Measurements from ENCODE around the gene WWOX. TPM values are rescaled to one million over a fixed set of nuclear protein-coding genes. Genes with fewer than 3 reads are reported as not detected.

The WWOX gene
- total RNA-seq, 1 donor from 2014 or later, result 7.3 TPM

DNA sequence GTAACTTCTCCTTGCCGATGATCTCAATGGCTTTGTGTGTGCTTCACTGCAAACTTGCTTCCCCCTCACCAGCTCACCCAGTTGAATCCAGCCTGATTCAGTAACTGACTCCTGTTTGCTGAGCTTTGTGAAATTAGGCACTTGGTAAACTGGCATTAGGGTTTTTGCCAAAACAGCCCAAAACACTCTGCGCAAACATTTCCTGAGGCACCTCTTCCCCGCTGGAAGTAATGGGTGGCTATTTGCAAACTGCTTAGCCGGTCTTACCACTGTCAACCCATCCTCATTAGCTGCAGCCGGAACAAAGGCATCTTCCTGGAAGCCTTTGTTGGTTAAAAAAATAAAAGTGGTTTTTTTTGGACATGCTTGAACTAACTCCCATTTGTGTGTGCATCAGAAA lies 1147.9 kb downstream of the WWOX start:
- TF ChIP-seq, protein P1, sequence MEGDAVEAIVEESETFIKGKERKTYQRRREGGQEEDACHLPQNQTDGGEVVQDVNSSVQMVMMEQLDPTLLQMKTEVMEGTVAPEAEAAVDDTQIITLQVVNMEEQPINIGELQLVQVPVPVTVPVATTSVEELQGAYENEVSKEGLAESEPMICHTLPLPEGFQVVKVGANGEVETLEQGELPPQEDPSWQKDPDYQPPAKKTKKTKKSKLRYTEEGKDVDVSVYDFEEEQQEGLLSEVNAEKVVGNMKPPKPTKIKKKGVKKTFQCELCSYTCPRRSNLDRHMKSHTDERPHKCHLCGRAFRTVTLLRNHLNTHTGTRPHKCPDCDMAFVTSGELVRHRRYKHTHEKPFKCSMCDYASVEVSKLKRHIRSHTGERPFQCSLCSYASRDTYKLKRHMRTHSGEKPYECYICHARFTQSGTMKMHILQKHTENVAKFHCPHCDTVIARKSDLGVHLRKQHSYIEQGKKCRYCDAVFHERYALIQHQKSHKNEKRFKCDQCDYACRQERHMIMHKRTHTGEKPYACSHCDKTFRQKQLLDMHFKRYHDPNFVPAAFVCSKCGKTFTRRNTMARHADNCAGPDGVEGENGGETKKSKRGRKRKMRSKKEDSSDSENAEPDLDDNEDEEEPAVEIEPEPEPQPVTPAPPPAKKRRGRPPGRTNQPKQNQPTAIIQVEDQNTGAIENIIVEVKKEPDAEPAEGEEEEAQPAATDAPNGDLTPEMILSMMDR (IDR thresholded peaks at IDR 0.05; ENCODE audit: insufficient read depth, low read depth, low read length), result no peak
- no peak for TF ChIP-seq EZH2 (IDR thresholded peaks at IDR 0.05; ENCODE audit: insufficient read depth, low read length)
- Mint-ChIP-seq H3K36me3 (ENCODE audit: low read depth, unreplicated experiment) (no peaks in the 10 kb centered on the region), H3K4me3 (ENCODE audit: unreplicated experiment) (no peak overlapping the region), H3K4me1 (ENCODE audit: low read depth, unreplicated experiment) (no peaks in the 10 kb centered on the region), H3K27ac (ENCODE audit: unreplicated experiment) (no peak overlapping the region), H3K9me3 (ENCODE audit: unreplicated experiment) (no peaks in the 10 kb centered on the region), H3K27me3 (ENCODE audit: low read depth, unreplicated experiment) (no peaks in the 10 kb centered on the region)
- no peaks in the 10 kb centered on the region for H4K20me1 ChIP-seq (ENCODE audit: insufficient read depth, low read length)
- H3K4me2 ChIP-seq (ENCODE audit: low read length), result no peak overlapping the region
- no peak overlapping the region for H3K27ac ChIP-seq (ENCODE audit: low read depth, low read length)
- no peak overlapping the region for H3K9ac ChIP-seq (ENCODE audit: low read length)
- no peak for FAIRE-seq
- H3K79me2 ChIP-seq (ENCODE audit: insufficient read depth, low read length), result no peaks in the 10 kb centered on the region
- no peaks in the 10 kb centered on the region for H3K36me3 ChIP-seq (ENCODE audit: insufficient read depth, low read length)
- no peak for DNase-seq (ENCODE audit: low read depth)
- H2AFZ ChIP-seq (ENCODE audit: low read depth, low read length), result no peak overlapping the region
- no peaks in the 10 kb centered on the region for H3K27me3 ChIP-seq (ENCODE audit: insufficient read depth, low read length)
- no peak overlapping the region for H3K4me3 ChIP-seq (ENCODE audit: insufficient read depth, low read depth, low read length)
- no peaks in the 10 kb centered on the region for H3K4me1 ChIP-seq (ENCODE audit: insufficient read depth, low read length)
- H3K9me3 ChIP-seq (ENCODE audit: insufficient read depth, low read depth, low read length), result no peaks in the 10 kb centered on the region

DNA sequence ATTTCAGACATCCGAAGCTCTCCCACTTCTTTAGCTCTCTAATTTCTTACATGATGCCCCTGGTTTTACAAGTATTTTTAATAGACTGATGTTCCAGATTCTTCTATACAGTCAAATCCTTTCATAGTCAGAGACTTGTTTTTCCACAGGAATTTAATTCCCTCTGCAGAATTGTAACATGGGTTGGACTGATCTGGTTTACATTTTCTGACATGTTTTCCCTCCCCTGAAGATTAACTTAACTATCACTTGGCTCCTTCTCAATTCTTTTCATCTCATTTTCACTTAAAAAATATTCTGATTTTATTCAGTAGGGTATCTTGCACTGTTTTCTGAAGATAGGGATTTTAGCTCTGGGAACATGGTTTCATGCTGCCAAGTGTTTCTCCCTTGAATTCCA lies 1148.9 kb downstream of the WWOX start:
- Histone ChIP-seq H3K4me3 (ENCODE audit: insufficient read depth, low read depth, low read length) (no peak overlapping the region), H3K27me3 (ENCODE audit: insufficient read depth, low read length) (no peaks in the 10 kb centered on the region), H3K4me2 (ENCODE audit: low read length) (no peak overlapping the region), H4K20me1 (ENCODE audit: insufficient read depth, low read length) (no peaks in the 10 kb centered on the region), H3K4me1 (ENCODE audit: insufficient read depth, low read length) (no peaks in the 10 kb centered on the region), H3K9me3 (ENCODE audit: insufficient read depth, low read depth, low read length) (no peaks in the 10 kb centered on the region), H3K36me3 (ENCODE audit: insufficient read depth, low read length) (no peaks in the 10 kb centered on the region), H3K27ac (ENCODE audit: low read depth, low read length) (no peak overlapping the region), H3K9ac (ENCODE audit: low read length) (no peak overlapping the region), H2AFZ (ENCODE audit: low read depth, low read length) (no peak overlapping the region), H3K79me2 (ENCODE audit: insufficient read depth, low read length) (no peaks in the 10 kb centered on the region)
- Mint-ChIP-seq H3K27me3 (ENCODE audit: low read depth, unreplicated experiment) (peaks cover 1% of the 10 kb centered on the region), H3K36me3 (ENCODE audit: low read depth, unreplicated experiment) (no peaks in the 10 kb centered on the region), H3K27ac (ENCODE audit: unreplicated experiment) (no peak overlapping the region), H3K4me3 (ENCODE audit: unreplicated experiment) (no peak overlapping the region), H3K4me1 (ENCODE audit: low read depth, unreplicated experiment) (peaks cover under 1% of the 10 kb centered on the region), H3K9me3 (ENCODE audit: unreplicated experiment) (no peaks in the 10 kb centered on the region)
- TF ChIP-seq, protein P1 (IDR thresholded peaks at IDR 0.05; ENCODE audit: insufficient read depth, low read depth, low read length), result no peak
- TF ChIP-seq EZH2 (IDR thresholded peaks at IDR 0.05; ENCODE audit: insufficient read depth, low read length), result no peak
- FAIRE-seq (no peak), DNase-seq (ENCODE audit: low read depth) (no peak)

DNA sequence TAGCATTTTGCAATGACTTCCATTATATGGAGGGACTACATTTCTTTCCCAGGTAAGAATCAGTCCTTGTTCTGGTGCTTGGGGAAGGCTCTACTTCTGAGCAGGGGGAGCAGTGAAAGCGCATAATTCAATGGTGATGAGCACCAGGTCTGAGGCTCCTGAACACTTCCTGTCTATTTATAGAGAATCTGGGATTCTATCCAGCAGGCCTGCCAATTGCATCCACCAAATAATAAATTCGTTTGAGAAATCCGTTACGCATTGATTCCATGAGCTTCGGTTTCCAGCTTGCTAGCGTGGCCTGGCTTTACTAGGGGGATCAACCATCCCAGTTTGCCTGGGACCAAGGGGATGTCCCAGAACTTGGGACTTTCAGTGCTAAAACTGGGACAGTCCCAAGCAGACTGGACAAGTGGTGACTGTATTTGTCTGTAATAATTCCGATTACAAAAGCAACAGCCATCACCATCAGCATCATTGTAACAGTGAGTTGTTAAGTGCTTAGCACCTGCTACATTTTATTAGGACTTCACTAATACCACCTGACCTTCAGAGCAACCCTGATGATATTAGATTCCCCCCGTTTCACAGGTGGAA lies 1151.1 kb downstream of the WWOX start:
- Mint-ChIP-seq H3K4me1 (ENCODE audit: low read depth, unreplicated experiment) (peaks cover 5% of the 10 kb centered on the region), H3K27me3 (ENCODE audit: low read depth, unreplicated experiment) (peaks cover 6% of the 10 kb centered on the region), H3K4me3 (ENCODE audit: unreplicated experiment) (no peak overlapping the region), H3K27ac (ENCODE audit: unreplicated experiment) (no peak overlapping the region), H3K9me3 (ENCODE audit: unreplicated experiment) (no peaks in the 10 kb centered on the region), H3K36me3 (ENCODE audit: low read depth, unreplicated experiment) (no peaks in the 10 kb centered on the region)
- Histone ChIP-seq H3K9me3 (ENCODE audit: insufficient read depth, low read depth, low read length) (no peaks in the 10 kb centered on the region), H3K4me3 (ENCODE audit: insufficient read depth, low read depth, low read length) (no peak overlapping the region), H2AFZ (ENCODE audit: low read depth, low read length) (no peak overlapping the region), H3K9ac (ENCODE audit: low read length) (no peak overlapping the region), H3K79me2 (ENCODE audit: insufficient read depth, low read length) (no peaks in the 10 kb centered on the region), H3K36me3 (ENCODE audit: insufficient read depth, low read length) (no peaks in the 10 kb centered on the region), H3K4me2 (ENCODE audit: low read length) (no peak overlapping the region), H3K4me1 (ENCODE audit: insufficient read depth, low read length) (no peaks in the 10 kb centered on the region), H3K27ac (ENCODE audit: low read depth, low read length) (no peak overlapping the region), H4K20me1 (ENCODE audit: insufficient read depth, low read length) (no peaks in the 10 kb centered on the region), H3K27me3 (ENCODE audit: insufficient read depth, low read length) (no peaks in the 10 kb centered on the region)
- no peak for FAIRE-seq
- TF ChIP-seq EZH2 (IDR thresholded peaks at IDR 0.05; ENCODE audit: insufficient read depth, low read length), result no peak
- TF ChIP-seq, protein P1 (IDR thresholded peaks at IDR 0.05; ENCODE audit: insufficient read depth, low read depth, low read length), result no peak
- no peak for DNase-seq (ENCODE audit: low read depth)
